ENCODE data around the gene CREB3L2. TPM values are rescaled to one million over a fixed set of nuclear protein-coding genes. Genes with fewer than 3 reads are reported as not detected.

CREB3L2 gene, protein sequence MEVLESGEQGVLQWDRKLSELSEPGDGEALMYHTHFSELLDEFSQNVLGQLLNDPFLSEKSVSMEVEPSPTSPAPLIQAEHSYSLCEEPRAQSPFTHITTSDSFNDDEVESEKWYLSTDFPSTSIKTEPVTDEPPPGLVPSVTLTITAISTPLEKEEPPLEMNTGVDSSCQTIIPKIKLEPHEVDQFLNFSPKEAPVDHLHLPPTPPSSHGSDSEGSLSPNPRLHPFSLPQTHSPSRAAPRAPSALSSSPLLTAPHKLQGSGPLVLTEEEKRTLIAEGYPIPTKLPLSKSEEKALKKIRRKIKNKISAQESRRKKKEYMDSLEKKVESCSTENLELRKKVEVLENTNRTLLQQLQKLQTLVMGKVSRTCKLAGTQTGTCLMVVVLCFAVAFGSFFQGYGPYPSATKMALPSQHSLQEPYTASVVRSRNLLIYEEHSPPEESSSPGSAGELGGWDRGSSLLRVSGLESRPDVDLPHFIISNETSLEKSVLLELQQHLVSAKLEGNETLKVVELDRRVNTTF
- total RNA-seq (100 to 1,000 TPM in 4 of 9 donors, 10 to 100 TPM in 5; 19.0 to 169 (median 85.1) TPM), polyA plus RNA-seq (10 to 100 TPM; 11.4 to 71.1 (median 13.1) TPM)
- long read RNA-seq, donor 1, full-length matches to known transcripts: 3 of 3 reads
- long read RNA-seq, donor 1, partial matches to known transcripts: 0 of 3 reads
- long read RNA-seq, donor 1, other reads (novel, unspliced or antisense): 0 of 3 reads
- long read RNA-seq, donor 2, partial matches to known transcripts: 0 of 1 reads
- long read RNA-seq, donor 2, other reads (novel, unspliced or antisense): 0 of 1 reads
- long read RNA-seq, donor 3, full-length matches to known transcripts: 4 of 4 reads
- long read RNA-seq, donor 3, partial matches to known transcripts: 0 of 4 reads
- long read RNA-seq, donor 3, other reads (novel, unspliced or antisense): 0 of 4 reads
- long read RNA-seq, donor 4, partial matches to known transcripts: 0 of 5 reads
- long read RNA-seq, donor 4, other reads (novel, unspliced or antisense): 3 of 5 reads
- long read RNA-seq, donor 5, full-length matches to known transcripts: 2 of 12 reads
- long read RNA-seq, donor 5, partial matches to known transcripts: 0 of 12 reads
- long read RNA-seq, donor 5, other reads (novel, unspliced or antisense): 10 of 12 reads
- long read RNA-seq, donor 6, full-length matches to known transcripts: 1 of 6 reads
- long read RNA-seq, donor 6, partial matches to known transcripts: 0 of 6 reads
- long read RNA-seq, donor 6, other reads (novel, unspliced or antisense): 5 of 6 reads
- long read RNA-seq, donor 7, full-length matches to known transcripts: 4 of 4 reads
- long read RNA-seq, donor 7, partial matches to known transcripts: 0 of 4 reads
- long read RNA-seq, donor 7, other reads (novel, unspliced or antisense): 0 of 4 reads
- long read RNA-seq, donor 8, full-length matches to known transcripts: 4 of 4 reads
- long read RNA-seq, donor 8, partial matches to known transcripts: 0 of 4 reads
- long read RNA-seq, donor 8, other reads (novel, unspliced or antisense): 0 of 4 reads
- long read RNA-seq, donor 9: 0 reads
- long read RNA-seq, donor 10, full-length matches to known transcripts: 3 of 3 reads
- long read RNA-seq, donor 10, partial matches to known transcripts: 0 of 3 reads
- long read RNA-seq, donor 10, other reads (novel, unspliced or antisense): 0 of 3 reads

DNA sequence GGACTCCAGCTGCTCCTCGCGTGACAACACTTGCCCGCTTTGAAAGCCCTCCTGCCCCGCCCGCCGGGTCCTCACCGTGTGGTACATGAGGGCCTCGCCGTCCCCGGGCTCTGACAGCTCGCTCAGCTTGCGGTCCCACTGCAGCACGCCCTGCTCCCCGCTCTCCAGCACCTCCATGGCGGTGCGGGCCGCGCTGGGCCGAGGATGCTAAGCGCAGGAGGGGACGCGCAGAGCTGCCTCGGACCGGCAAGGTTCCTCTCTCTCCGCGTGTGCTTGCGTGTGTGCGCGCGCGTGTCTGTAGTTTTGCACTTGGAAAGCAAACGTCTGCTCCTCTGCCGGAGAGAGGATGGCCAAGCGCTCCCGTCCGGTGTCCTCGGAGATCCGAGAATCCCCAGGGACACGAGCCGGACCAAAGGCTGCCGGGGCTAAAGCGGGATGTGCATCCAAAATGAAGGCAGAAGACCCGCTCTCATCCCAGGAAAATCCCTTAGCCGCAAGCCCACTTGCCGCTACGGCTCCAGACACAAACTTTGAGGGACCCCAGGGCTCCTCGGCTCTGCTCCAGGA, at the start of gene CREB3L2:
CREB3L2 (minus strand) TSS at position 558 of the 567 bp plus-strand sequence; CDS start at position 177, 381 bp downstream.
- Histone ChIP-seq H3K4me3 (peak within 1 kb of the TSS; percentile 51 to 89 (median 73)), H3K4me1 (replicated peaks in 1 of 2) (peaks cover 22 to 33% of the 10 kb centered on the region in 2 donors), H3K27me3 (no peaks in the 10 kb centered on the region), H3K9me3 (replicated peaks in 1 of 3) (no peaks in the 10 kb centered on the region), H3K36me3 (replicated peaks in 1 of 2) (no peaks in the 10 kb centered on the region), H3K27ac (peak within 1 kb of the TSS; percentile 57 to 95 (median 91))
- 0 to 6% (median 0%) methylated on average over 9 to 47 of the region's 47 CpGs for WGBS, 4 donors
- DNase-seq: peak in 6 of 7 donors; percentile 70 to 81 (median 75)
- intact Hi-C loops (cut with DNase I): loop anchor here in 1 of 2 donors (5.0 to 10.0 kb wide), 2 partner anchors 79 to 347 kb away; no protein-coding TSS in a partner anchor
- TF ChIP-seq POLR2A (IDR thresholded peaks at IDR 0.05): peak; percentile 63 to 85
- TF ChIP-seq, protein P1, sequence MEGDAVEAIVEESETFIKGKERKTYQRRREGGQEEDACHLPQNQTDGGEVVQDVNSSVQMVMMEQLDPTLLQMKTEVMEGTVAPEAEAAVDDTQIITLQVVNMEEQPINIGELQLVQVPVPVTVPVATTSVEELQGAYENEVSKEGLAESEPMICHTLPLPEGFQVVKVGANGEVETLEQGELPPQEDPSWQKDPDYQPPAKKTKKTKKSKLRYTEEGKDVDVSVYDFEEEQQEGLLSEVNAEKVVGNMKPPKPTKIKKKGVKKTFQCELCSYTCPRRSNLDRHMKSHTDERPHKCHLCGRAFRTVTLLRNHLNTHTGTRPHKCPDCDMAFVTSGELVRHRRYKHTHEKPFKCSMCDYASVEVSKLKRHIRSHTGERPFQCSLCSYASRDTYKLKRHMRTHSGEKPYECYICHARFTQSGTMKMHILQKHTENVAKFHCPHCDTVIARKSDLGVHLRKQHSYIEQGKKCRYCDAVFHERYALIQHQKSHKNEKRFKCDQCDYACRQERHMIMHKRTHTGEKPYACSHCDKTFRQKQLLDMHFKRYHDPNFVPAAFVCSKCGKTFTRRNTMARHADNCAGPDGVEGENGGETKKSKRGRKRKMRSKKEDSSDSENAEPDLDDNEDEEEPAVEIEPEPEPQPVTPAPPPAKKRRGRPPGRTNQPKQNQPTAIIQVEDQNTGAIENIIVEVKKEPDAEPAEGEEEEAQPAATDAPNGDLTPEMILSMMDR (IDR thresholded peaks at IDR 0.05): no peak

DNA sequence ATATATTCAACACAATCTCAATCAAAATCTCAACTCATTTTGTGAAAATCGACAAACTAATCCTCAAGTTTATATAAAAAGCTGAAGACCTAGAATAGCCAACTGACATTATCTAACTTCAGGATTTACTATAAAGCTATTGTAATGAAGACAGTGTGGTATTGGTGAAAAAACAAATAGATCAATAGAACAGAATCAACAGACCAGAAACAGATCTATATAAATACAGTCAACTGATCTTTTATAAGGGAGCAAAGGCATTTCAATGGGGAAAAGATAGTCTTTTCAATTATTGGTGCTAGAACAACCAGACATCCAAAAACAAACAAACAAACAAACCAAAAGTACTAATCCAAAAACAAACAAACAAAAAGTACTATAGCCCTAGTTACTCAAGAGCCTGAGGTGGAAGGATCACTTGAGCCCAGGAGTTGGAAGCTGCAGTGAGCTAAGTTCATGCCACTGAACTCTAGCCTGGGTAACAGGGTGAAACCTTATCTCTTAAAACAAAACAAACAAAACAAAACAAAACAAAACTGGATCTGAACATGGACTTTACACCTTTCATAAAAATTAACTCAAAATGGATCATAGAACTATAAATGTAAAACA, 47.7 kb upstream of the CREB3L2 start:
- Histone ChIP-seq H3K27ac (no peak overlapping the region), H3K27me3 (no peaks in the 10 kb centered on the region), H3K36me3 (replicated peaks in 1 of 2) (no peaks in the 10 kb centered on the region), H3K4me1 (replicated peaks in 1 of 2) (no peaks in the 10 kb centered on the region), H3K4me3 (no peak overlapping the region), H3K9me3 (replicated peaks in 1 of 3) (no peaks in the 10 kb centered on the region)
- intact Hi-C loops (cut with DNase I): no loop called here
- WGBS, 4 donors: 95 to 100% (median 97%) methylated on average over 1 of the region's 1 CpG
- no peak for DNase-seq
- no peak for TF ChIP-seq POLR2A (IDR thresholded peaks at IDR 0.05)
- TF ChIP-seq, protein P1 (IDR thresholded peaks at IDR 0.05): no peak

DNA sequence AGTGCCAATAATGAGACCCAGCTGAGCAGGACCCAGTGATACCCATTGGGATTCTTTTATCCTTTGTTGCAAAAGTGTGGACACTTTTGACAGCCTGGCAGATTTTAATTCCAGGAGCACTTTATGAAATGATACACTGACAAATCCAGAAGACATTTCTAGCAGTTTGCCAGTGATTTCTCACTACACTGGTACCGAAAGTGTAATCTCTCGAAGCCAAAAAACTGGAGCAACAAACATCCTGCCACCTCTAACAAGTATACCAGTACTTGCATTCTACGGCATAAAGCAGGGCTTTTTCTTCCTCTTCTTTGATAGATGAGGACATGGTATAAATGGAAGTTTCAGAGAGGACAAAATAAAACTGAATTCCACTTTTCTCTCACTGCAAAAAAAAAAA, 46.0 kb upstream of the CREB3L2 start:
- Histone ChIP-seq H3K9me3 (replicated peaks in 1 of 3) (no peaks in the 10 kb centered on the region), H3K36me3 (replicated peaks in 1 of 2) (no peaks in the 10 kb centered on the region), H3K4me1 (replicated peaks in 1 of 2) (no peaks in the 10 kb centered on the region), H3K27me3 (no peaks in the 10 kb centered on the region), H3K4me3 (no peak overlapping the region), H3K27ac (no peak overlapping the region)
- no peak for DNase-seq
- intact Hi-C loops (cut with DNase I): no loop called here
- WGBS, 4 donors: 87 to 95% (median 94%) methylated on average over 3 of the region's 3 CpGs
- TF ChIP-seq, protein P1 (IDR thresholded peaks at IDR 0.05): no peak
- no peak for TF ChIP-seq POLR2A (IDR thresholded peaks at IDR 0.05)

Measured in adrenal gland (tissue), 19 donors.